Activated CD8-positive, alpha-beta memory T cell treated with anti-CD3 and anti-CD28 coated beads, Interleukin-2, amount 50 U/mL, for 4 hours (primary cell): ENCODE measurements around the gene LHFPL2.
"Not testable (repeated sequence)": the region's sequence is repeated elsewhere in the genome, so short reads cannot be mapped to it uniquely, and the experiment has no call there.

Experiments
- DNase-seq: peaks from one replicate; pipeline ENCODE4 v3.0.0-alpha.2; 2020

The LHFPL2 gene

DNA sequence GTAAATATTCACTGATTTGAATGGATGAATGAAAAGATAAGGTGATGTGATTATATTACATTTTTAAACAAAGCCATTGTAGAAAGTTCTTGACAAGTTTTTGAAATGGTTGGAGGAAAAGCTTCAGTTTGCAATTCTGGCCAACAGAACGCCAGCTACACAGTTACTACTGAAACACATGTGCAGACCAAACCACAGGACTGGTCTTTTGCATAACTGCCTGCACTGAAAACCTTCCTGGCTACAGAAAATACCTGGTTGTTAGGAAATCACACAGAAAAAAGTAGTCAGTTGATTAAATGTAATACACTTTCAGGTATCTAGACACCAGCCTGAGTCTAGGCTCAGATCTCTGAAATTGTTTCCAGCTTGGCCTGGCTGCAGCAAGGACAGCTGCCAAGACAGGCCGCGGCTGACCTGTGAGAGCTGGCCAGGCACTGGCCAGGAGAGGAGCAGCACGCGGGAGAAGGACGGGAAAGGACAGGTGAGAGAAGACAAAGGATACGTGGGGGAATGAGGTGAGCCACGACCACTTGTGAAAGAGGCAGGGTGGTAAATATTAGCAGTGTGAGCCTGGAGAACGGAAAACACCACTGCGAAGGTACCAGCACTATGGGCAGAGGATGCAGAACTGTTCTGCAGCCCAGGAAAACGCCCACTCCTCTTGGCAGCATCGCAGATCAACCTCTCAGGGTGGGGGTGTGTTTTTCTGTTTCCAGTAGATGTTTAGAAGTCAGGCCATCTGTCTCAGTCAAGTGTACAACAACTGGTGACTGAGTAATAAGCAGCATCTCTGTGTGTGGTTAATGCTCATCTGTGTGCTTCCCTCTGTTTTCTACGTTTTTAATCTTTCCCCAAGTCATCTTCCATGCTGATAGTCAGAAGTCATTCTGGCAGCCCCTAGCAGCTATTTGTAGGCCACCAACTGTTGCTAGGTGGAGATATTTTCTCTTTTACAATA, 150.7 kb downstream of the LHFPL2 start:
- DNase-seq, result no peak

DNA sequence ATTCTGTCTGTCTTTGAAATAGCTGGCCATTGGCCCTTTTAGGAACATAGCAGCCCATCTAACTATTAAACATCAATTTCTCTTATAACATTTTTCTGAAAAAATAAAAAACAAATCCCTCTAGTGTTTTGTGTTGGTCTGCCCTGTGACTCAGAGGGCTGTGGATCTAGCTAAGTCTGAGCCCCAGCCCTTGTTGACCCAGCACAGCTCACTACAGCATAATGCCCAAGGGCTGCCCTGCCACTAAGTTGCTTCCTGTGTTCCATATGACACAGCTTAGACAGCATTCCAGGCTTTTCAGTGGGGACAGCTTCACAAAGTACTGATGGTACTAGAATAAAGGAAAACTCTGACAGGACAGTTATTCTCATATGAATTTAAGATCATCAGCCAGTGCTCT, 152.2 kb downstream of the LHFPL2 start:
- no peak for DNase-seq

- DNase-seq, result no peak
Measured at GRCh38 chr5:78495800-78496199, 152.8 kb downstream of the LHFPL2 start.

- DNase-seq, result no peak
Measured at GRCh38 chr5:78492650-78493049, 155.9 kb downstream of the LHFPL2 start.

GRCh38 chr5:78492224-78492623, 156.3 kb downstream of the LHFPL2 start:
- DNase-seq, result no peak

GRCh38 chr5:78490709-78491485, 157.7 kb downstream of the LHFPL2 start:
- no peak for DNase-seq

DNA sequence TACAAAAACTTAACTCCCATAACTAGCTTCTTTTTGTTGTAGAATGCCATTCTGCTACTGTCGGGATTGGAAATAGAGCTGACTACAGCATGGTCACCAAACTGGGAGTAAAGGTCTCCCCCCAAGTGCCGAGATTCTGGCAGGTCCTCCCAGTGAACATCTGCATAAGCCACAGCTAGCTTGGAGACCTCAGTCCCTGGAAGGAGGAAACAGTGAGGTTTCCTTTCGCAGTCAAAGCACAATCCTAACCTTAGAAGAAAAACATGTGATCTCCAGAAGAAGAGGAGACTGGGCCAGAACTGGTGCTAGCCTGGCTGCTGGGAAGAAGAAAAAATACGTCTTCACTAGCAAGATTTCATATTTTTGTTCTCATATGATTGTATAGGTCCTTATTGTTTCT, 160.7 kb downstream of the LHFPL2 start:
- no peak for DNase-seq

GRCh38 chr5:78486218-78486617, 162.4 kb downstream of the LHFPL2 start:
- DNase-seq, result no peak

DNA sequence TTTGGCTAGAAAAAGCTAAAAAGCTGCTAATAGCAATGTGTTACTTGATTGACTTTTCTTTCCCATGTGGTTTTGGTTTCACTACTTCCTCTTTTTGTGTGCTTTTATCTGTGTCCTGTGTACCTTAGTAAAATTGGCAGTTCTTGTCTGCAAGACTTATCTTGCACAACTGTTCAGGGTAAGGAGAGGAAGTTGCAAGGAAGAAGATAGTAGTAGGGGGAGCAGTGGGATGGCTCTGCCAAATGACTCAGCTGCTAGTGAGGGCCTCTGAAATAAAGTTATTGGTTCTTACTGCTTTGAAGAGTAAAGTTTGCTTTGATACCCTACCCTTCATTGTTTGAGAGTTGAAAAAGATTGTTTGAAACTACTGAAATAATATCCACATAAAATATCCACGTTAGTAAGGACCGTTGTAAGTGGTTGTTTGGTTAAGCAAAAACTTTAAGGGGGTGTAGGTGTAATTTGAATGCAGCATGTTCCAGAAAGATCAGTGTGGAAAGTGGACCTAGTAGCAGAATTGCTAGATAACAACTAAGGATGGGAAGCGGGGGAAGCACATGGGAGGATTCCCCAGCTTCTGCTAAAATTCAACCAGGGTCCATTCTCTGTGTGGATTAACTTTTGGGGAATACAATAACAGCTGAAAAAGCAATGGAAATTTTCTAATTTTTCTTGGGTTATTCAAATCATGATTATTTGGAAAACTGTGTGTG, 164.6 kb downstream of the LHFPL2 start:
- DNase-seq, result no peak

GRCh38 chr5:78482948-78483347, 165.6 kb downstream of the LHFPL2 start:
- no peak for DNase-seq

DNA sequence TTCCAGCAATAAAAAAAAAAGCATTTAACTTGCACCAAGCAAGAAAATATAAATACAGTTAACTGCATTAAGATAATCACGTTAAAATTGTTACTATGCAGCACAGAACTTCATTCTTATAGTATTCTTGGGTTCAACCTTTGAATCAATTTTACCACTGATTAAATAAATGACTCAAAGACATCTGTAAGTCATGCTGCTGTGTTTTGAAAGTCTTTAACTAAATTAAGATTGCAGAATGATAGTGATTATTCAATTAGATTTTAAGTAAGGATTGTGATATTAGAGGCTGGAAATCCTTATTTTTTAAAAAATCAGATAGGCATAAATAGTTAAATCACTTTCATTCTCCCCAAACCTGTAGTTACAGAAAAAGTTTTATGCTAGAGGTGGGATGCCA, 171.8 kb downstream of the LHFPL2 start:
- DNase-seq, result no peak

- no peak for DNase-seq
Measured at GRCh38 chr5:78475370-78475769, 173.2 kb downstream of the LHFPL2 start.

DNA sequence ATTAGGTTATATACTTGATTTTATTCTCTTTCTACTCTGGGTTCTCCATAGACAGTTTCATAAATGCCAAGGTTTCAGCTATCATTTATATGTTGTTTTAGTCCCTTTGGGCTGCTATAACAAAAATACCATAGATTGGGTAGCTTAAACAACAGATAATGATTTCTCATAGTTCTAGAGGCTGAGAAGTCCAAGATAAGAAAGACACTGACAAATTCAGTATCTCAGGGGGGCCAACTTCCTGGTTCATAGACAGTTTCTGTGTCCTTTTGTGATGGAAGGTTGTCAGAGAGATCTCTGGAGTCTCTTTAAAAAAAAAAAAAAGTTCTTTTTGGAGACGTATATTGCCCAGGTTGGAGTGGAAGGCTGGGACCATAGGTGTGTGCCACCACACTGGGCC, 174.8 kb downstream of the LHFPL2 start:
- no peak for DNase-seq

- DNase-seq, result no peak
Measured at GRCh38 chr5:78472469-78473106, 176.0 kb downstream of the LHFPL2 start.

DNA sequence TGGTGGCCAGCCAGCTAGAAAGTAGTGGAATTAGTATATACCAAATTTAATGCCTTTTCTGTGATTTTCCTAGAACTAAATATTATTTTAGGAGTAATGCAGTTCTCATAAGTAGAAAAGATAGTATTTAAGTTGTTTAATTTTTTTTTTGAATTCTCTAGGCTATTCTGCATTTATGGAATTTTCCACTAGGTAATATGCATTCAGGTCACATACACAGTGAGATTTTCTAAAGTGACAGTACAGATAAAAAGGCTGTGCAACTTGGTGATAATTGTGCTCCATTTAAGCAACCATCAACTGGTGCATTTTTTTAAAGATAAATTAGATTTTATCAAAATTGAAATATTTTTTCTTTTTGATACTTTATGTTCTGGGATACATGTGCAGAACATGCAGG, 176.7 kb downstream of the LHFPL2 start:
- DNase-seq, result no peak

DNA sequence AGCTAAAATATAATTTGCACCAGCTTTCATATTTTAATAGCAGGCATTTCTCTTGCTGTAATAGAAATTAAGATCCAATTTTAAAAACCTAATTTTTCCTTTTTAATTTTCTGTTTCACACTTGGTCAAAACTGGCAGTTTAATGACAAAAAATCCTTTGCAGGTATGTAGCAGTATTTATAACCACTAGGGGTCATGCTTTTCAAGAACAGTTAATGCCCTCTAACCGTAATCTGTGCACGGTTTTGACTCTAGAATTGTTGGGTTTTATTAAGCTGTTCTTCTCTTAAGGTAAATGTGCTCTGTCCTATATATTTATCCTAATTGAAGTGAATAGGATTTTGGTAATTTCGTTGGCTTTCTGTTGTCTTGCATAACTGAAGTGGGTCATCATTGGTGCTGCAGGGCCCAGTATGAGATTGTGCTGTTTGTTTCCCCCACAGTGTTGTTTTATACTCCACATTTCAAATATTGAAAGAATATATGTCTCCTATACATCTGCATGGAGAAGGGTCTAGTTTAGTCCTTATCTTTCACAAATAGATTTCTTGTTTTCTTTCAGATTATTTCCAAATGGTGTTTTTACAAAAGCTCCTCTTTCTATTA, 180.7 kb downstream of the LHFPL2 start:
- no peak for DNase-seq

- DNase-seq, result no peak
Measured at GRCh38 chr5:78467140-78467539, 181.4 kb downstream of the LHFPL2 start.

- DNase-seq, result no peak
Measured at GRCh38 chr5:78458843-78459242, 189.7 kb downstream of the LHFPL2 start.

DNA sequence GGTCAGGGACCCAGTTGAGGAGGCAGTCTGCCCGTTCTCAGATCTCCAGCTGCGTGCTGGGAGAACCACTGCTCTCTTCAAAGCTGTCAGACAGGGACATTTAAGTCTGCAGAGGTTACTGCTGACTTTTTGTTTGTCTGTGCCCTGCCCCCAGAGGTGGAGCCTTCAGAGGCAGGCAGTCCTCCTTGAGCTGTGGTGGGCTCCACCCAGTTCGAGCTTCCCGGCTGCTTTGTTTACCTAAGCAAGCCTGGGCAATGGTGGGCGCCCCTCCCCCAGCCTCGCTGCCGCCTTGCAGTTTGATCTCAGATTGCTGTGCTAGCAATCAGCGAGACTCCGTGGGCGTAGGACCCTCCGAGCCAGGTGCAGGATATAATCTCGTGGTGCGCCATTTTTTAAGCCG, 191.1 kb downstream of the LHFPL2 start:
- not testable (repeated sequence) for DNase-seq

DNA sequence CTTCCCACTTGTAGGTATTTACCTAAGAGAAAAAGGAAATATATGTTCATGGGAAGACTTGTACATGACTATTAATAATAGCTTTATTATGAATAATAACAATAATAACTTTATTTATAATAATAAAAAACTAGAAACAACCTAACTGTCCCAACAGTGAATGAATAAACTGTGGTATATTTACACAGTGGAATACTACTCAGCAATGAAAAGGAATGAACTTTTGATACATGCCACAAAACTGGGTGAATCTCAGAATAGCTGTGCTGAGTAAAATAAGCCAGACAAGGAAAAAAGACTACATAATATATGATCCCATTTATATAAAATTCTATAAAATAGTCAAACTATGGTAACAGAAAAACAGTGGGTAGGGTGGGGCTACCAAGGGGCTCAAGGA, 199.5 kb downstream of the LHFPL2 start:
- no peak for DNase-seq

DNA sequence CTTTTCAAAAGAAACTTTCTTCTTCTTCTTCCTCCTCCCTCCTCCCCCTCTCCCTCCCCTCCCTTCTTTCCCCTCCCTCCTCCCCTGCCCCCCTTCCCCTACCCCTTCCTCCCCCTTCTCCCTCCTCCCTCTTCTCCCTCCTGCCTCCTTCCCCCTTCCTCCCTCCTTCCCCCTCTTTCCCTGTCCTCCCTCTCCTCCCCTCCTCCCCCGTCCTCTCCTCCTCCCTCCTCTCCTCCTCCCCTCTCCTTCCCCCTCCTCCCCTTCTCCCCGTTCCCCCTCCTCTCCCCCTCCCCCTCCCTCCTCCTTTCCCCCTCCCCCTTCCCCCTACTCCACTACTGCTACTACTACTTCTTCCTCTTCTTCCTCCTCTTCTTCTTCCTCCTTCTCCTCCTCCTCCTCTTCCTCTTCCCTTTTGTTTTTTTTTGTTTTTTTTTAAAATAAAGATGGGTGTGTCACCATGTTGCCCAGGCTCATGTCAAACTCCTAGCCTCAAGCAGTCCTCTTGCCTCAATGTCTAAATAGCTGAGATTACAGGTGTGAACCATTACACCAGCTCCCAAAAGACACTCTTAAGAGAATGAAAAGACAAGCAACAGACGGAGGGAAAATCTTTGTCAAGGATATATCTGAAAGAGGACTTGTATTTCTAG, 200.7 kb downstream of the LHFPL2 start:
- DNase-seq, result no peak
